Measurements from ENCODE around the gene SEC62. TPM values are rescaled to one million over a fixed set of nuclear protein-coding genes. Genes with fewer than 3 reads are reported as not detected.

Gene SEC62
- total and polyA plus RNA-seq, 2 experiments from 2014 or later, result 23.6 to 306 TPM

GRCh38 chr3:170007031-170007663 lies 40.5 kb downstream of the SEC62 start (continued):
- no peak for TF ChIP-seq ZNF462 (CRISPR knock-in tag; IDR thresholded peaks at IDR 0.05)
- TF ChIP-seq ZNF331 (CRISPR knock-in tag; IDR thresholded peaks at IDR 0.05; ENCODE audit: low read depth), result no peak
- TF ChIP-seq REST (IDR thresholded peaks at IDR 0.05; ENCODE audit: unreplicated experiment), result no peak
- TF ChIP-seq NANOG (IDR thresholded peaks at IDR 0.05; ENCODE audit: borderline replicate concordance), result no peak
- no peak for TF ChIP-seq POLR2AphosphoS5 (IDR thresholded peaks at IDR 0.05; ENCODE audit: low read depth)
- TF ChIP-seq EZH2 (IDR thresholded peaks at IDR 0.05; ENCODE audit: low read depth, unreplicated experiment), result no peak
- TF ChIP-seq ZNF114 (CRISPR knock-in tag; IDR thresholded peaks at IDR 0.05), result no peak
- no peak for TF ChIP-seq EZH2phosphoT487 (IDR thresholded peaks at IDR 0.05; ENCODE audit: unreplicated experiment)

All from GM23338 (cell line).